HepG2 (cell line): ENCODE measurements around the gene GRHPR. TPM values are rescaled to one million over a fixed set of nuclear protein-coding genes. Genes with fewer than 3 reads are reported as not detected.

Experiments
- CREM ChIP-seq, 2 experiments: sonication (generic) in 1 of 2; formaldehyde crosslinking in 1 of 2; IDR thresholded peaks; 2 replicates each; pipeline versions ENCODE4 v1.4.0 to v1.6.1; 2016 to 2020; ENCODE audit warnings: antibody characterized with exemption in 1 of 2, mild to moderate bottlenecking in 1 of 2, missing genetic modification reagents in 1 of 2
- FOXA1 ChIP-seq, 2 experiments: fragments of 450-650 bp in 1 of 2; sonication (generic) in 1 of 2; formaldehyde crosslinking in 1 of 2; IDR thresholded peaks; 2 replicates each; pipeline versions ENCODE4 v1.4.0 to v1.6.1; 2016 to 2020; ENCODE audit warnings: missing genetic modification reagents in 1 of 2
- KLF15 ChIP-seq: sonication (generic); formaldehyde crosslinking; IDR thresholded peaks from 2 replicates; pipeline ENCODE4 v1.8.1; 2023; ENCODE audit warnings: borderline replicate concordance, mild to moderate bottlenecking, inconsistent platforms, missing genetic modification reagents, mixed read lengths
- MZF1 ChIP-seq: sonication (generic); formaldehyde crosslinking; IDR thresholded peaks from 2 replicates; pipeline ENCODE4 v1.8.1; 2023; ENCODE audit warnings: mild to moderate bottlenecking, missing genetic modification reagents, borderline replicate concordance
- PHB2 ChIP-seq: fragments of 450-650 bp; IDR thresholded peaks from 2 replicates; pipeline ENCODE4 v1.6.1; 2018; ENCODE audit not compliant: partially characterized antibody
- SAFB2 ChIP-seq: sonication (generic); formaldehyde crosslinking; IDR thresholded peaks from 2 replicates; pipeline ENCODE4 v1.5.1; 2020; ENCODE audit warnings: missing genetic modification reagents, low read depth, mild to moderate bottlenecking, borderline replicate concordance
- SATB2 ChIP-seq: sonication (generic); formaldehyde crosslinking; IDR thresholded peaks from 2 replicates; pipeline ENCODE4 v1.5.0; 2020; ENCODE audit warnings: missing genetic modification reagents
- SPEN ChIP-seq: sonication (generic); formaldehyde crosslinking; IDR thresholded peaks from 2 replicates; pipeline ENCODE4 v1.5.1; 2020; ENCODE audit warnings: low read depth, mild to moderate bottlenecking, missing genetic modification reagents
- ZEB1 ChIP-seq: IDR thresholded peaks from 2 replicates; pipeline ENCODE4 v1.6.1; 2012; ENCODE audit warnings: mild to moderate bottlenecking, low read depth, inconsistent platforms; ENCODE audit not compliant: insufficient replicate concordance
- ZSCAN30 ChIP-seq: sonication (generic); formaldehyde crosslinking; IDR thresholded peaks from 2 replicates; pipeline ENCODE4 v1.5.0; 2020; ENCODE audit warnings: mild to moderate bottlenecking, missing genetic modification reagents
- polyA plus RNA-seq, 8 experiments: library from polyadenylated mRNA; depleted of rRNA in 3 of 8; stranded (reverse) in 7 of 8; unstranded in 1 of 8; fragments of >200 nt; fragmentation: Illumina TruSeq in 4 of 8; extraction: Trizol in 4 of 8; gene quantifications; 2 replicates each; pipeline versions ENCODE4 v1.2.1 to v1.2.3, GENCODE V29; 2011 to 2016; ENCODE audit warnings: low read depth in 4 of 8, missing spikeins in 1 of 8, mixed read lengths in 1 of 8; ENCODE audit not compliant: insufficient read depth in 1 of 8
- total RNA-seq, 5 experiments: library from RNA; depleted of rRNA; stranded (reverse); fragments of >200 nt; fragmentation: Illumina TruSeq; extraction: Trizol; gene quantifications; 2 replicates each; pipeline ENCODE4 v1.2.3, GENCODE V29; 2016; ENCODE audit warnings: low read depth in 1 of 5
- TF ChIP-seq, protein P1 (sequence below): sonication (generic); formaldehyde crosslinking; IDR thresholded peaks from 2 replicates; pipeline ENCODE4 v1.4.0; 2020; ENCODE audit warnings: missing genetic modification reagents
- TF ChIP-seq, protein P2 (sequence below): sonication (generic); formaldehyde crosslinking; IDR thresholded peaks from 2 replicates; pipeline ENCODE4 v1.8.0; 2022; ENCODE audit warnings: low read depth, missing genetic modification reagents
- TF ChIP-seq, protein P3 (sequence below): sonication (generic); IDR thresholded peaks from 2 replicates; pipeline ENCODE4 v1.6.1; 2016; ENCODE audit warnings: low read depth, borderline replicate concordance
- TF ChIP-seq, protein P4 (sequence below): sonication (generic); formaldehyde crosslinking; IDR thresholded peaks from 2 replicates; pipeline ENCODE4 v1.4.0; 2020; ENCODE audit warnings: mild to moderate bottlenecking, missing genetic modification reagents, borderline replicate concordance
- TF ChIP-seq, protein P5 (sequence below): IDR thresholded peaks from 2 replicates; pipeline ENCODE4 v1.6.1; 2018; ENCODE audit warnings: missing genetic modification reagents
- TF ChIP-seq, protein P6 (sequence below): sonication (generic); formaldehyde crosslinking; IDR thresholded peaks from 2 replicates; pipeline ENCODE4 v1.8.0; 2022; ENCODE audit warnings: missing genetic modification reagents, low read depth, mild to moderate bottlenecking, borderline replicate concordance
- TF ChIP-seq, protein P7 (sequence below): sonication (generic); formaldehyde crosslinking; conservative IDR thresholded peaks from 2 replicates; pipeline ENCODE4 v1.4.0; 2020; ENCODE audit warnings: missing genetic modification reagents

The GRHPR gene
- total and polyA plus RNA-seq, 2 of the 13 experiments (the other 11 are each of a cell fraction or from before 2014, with no cell fraction given) = 113 to 115 TPM

DNA sequence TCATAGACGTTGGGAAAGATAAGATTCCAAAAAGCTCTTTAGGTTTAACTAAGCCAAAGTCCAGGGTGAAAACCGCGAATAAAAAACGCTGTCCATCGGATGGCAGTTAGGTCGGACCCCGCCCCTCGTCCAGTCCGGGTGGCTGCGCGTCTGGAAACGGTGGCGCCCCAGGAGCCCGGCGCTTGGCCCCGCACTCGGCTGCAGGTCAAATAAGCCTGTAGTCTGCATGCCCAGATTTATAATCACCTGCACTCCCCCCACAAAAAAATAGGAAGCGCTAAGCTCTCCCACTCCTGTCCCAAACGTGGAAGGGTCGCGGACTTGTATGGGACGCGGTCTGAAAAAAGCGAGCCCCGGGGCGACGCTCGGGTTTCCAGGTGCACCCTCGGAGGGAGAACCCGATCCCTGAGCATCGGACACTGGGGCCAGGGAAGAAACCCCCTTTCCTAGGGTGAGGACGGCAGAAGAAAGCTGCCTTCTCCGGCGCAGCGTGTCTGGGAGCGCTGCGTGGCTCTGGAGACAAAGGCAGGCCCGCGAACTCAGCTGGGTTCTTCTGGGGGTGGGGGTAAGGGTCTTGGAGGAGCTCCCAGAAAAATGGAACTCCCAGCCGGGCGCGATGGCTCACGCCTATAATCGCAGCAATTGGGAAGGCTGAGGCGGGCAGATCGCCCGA, 43.7 kb downstream of the GRHPR start (continued):
- TF ChIP-seq, protein P1, sequence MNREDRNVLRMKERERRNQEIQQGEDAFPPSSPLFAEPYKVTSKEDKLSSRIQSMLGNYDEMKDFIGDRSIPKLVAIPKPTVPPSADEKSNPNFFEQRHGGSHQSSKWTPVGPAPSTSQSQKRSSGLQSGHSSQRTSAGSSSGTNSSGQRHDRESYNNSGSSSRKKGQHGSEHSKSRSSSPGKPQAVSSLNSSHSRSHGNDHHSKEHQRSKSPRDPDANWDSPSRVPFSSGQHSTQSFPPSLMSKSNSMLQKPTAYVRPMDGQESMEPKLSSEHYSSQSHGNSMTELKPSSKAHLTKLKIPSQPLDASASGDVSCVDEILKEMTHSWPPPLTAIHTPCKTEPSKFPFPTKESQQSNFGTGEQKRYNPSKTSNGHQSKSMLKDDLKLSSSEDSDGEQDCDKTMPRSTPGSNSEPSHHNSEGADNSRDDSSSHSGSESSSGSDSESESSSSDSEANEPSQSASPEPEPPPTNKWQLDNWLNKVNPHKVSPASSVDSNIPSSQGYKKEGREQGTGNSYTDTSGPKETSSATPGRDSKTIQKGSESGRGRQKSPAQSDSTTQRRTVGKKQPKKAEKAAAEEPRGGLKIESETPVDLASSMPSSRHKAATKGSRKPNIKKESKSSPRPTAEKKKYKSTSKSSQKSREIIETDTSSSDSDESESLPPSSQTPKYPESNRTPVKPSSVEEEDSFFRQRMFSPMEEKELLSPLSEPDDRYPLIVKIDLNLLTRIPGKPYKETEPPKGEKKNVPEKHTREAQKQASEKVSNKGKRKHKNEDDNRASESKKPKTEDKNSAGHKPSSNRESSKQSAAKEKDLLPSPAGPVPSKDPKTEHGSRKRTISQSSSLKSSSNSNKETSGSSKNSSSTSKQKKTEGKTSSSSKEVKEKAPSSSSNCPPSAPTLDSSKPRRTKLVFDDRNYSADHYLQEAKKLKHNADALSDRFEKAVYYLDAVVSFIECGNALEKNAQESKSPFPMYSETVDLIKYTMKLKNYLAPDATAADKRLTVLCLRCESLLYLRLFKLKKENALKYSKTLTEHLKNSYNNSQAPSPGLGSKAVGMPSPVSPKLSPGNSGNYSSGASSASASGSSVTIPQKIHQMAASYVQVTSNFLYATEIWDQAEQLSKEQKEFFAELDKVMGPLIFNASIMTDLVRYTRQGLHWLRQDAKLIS (CRISPR knock-in tag) = no peak
- TF ChIP-seq, protein P2, sequence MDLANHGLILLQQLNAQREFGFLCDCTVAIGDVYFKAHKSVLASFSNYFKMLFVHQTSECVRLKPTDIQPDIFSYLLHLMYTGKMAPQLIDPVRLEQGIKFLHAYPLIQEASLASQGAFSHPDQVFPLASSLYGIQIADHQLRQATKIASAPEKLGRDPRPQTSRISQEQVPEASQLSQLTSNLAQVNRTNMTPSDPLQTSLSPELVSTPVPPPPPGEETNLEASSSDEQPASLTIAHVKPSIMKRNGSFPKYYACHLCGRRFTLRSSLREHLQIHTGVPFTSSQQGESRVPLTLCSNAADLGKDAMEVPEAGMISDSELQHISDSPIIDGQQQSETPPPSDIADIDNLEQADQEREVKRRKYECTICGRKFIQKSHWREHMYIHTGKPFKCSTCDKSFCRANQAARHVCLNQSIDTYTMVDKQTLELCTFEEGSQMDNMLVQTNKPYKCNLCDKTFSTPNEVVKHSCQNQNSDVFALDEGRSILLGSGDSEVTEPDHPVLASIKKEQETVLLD (CRISPR knock-in tag) = no peak
- TF ChIP-seq, protein P3, sequence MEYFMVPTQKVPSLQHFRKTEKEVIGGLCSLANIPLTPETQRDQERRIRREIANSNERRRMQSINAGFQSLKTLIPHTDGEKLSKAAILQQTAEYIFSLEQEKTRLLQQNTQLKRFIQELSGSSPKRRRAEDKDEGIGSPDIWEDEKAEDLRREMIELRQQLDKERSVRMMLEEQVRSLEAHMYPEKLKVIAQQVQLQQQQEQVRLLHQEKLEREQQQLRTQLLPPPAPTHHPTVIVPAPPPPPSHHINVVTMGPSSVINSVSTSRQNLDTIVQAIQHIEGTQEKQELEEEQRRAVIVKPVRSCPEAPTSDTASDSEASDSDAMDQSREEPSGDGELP = peak; percentile 68; the same call in 1 of the 2 replicates
- TF ChIP-seq KLF15 = 0 out of 2 replicates have a peak, but pooled peaks have one; percentile 52
- no peak for TF ChIP-seq MZF1 (CRISPR knock-in tag)
- no peak; the same call in 1 of the 2 replicates for TF ChIP-seq SPEN
- TF ChIP-seq ZSCAN30 (CRISPR knock-in tag) = no peak; the same call in 1 of the 2 replicates
- TF ChIP-seq FOXA1 (IDR thresholded peaks at IDR 0.05) = no peak
- TF ChIP-seq FOXA1 (CRISPR knock-in tag; IDR thresholded peaks at IDR 0.05) = no peak
- TF ChIP-seq, protein P4, sequence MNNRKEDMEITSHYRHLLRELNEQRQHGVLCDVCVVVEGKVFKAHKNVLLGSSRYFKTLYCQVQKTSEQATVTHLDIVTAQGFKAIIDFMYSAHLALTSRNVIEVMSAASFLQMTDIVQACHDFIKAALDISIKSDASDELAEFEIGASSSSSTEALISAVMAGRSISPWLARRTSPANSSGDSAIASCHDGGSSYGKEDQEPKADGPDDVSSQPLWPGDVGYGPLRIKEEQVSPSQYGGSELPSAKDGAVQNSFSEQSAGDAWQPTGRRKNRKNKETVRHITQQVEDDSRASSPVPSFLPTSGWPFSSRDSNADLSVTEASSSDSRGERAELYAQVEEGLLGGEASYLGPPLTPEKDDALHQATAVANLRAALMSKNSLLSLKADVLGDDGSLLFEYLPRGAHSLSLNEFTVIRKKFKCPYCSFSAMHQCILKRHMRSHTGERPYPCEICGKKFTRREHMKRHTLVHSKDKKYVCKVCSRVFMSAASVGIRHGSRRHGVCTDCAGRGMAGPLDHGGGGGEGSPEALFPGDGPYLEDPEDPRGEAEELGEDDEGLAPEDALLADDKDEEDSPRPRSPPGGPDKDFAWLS (CRISPR knock-in tag) = no peak
- no peak for TF ChIP-seq SAFB2 (CRISPR knock-in tag)
- no peak for TF ChIP-seq CREM (IDR thresholded peaks at IDR 0.05)
- TF ChIP-seq CREM (CRISPR knock-in tag; IDR thresholded peaks at IDR 0.05) = no peak
- TF ChIP-seq ZEB1 = no peak
- TF ChIP-seq, protein P5, sequence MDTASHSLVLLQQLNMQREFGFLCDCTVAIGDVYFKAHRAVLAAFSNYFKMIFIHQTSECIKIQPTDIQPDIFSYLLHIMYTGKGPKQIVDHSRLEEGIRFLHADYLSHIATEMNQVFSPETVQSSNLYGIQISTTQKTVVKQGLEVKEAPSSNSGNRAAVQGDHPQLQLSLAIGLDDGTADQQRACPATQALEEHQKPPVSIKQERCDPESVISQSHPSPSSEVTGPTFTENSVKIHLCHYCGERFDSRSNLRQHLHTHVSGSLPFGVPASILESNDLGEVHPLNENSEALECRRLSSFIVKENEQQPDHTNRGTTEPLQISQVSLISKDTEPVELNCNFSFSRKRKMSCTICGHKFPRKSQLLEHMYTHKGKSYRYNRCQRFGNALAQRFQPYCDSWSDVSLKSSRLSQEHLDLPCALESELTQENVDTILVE = 0 out of 2 replicates have a peak, but pooled peaks have one; percentile 28
- TF ChIP-seq, protein P6, sequence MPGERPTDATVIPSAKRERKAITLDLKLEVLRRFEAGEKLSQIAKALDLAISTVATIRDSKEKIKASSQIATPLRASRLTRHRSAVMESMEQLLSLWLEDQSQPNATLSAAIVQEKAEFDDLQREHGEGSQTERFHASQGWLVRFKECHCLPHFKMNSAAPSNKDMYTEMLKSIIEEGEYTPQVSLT = no peak
- no peak for TF ChIP-seq PHB2
- TF ChIP-seq, protein P7, sequence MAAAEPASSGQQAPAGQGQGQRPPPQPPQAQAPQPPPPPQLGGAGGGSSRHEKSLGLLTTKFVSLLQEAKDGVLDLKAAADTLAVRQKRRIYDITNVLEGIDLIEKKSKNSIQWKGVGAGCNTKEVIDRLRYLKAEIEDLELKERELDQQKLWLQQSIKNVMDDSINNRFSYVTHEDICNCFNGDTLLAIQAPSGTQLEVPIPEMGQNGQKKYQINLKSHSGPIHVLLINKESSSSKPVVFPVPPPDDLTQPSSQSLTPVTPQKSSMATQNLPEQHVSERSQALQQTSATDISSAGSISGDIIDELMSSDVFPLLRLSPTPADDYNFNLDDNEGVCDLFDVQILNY (CRISPR knock-in tag) = no peak
- no peak for TF ChIP-seq SATB2 (CRISPR knock-in tag)
